H1 (cell line): ENCODE data around the gene NRXN2. TPM values are rescaled to one million over a fixed set of nuclear protein-coding genes. Genes with fewer than 3 reads are reported as not detected.

Experiments
- CTCF ChIA-PET: fragments of 300-600 bp; sonication (Branson Sonifier 250); formaldehyde crosslinking; loops from one replicate; lab custom pipeline; 2021; ENCODE audit not compliant: partially characterized antibody; lab: Charles Lee
- POLR2A ChIA-PET: fragments of 300-600 bp; sonication (Branson Sonifier 250); formaldehyde crosslinking; loops from one replicate; lab custom pipeline; 2021; ENCODE audit warnings: inconsistent platforms; ENCODE audit not compliant: partially characterized antibody; lab: Charles Lee
- DNase-seq, 2 experiments: peaks; one replicate each; pipeline versions ENCODE4 v3.0.0 to v3.0.0-alpha.2; 2010 to 2022; ENCODE audit warnings: low spot score in 2 of 2, low read depth in 1 of 2, mixed read lengths in 1 of 2
- FAIRE-seq: peaks from 2 replicates; lab custom pipeline; 2011; peaks lifted over from hg19 to GRCh38; lab: Jason Lieb, UNC
- H2AFZ ChIP-seq: 2 replicates; pipeline ENCODE4 v1.8.1; 2012; ENCODE audit warnings: low read length, inconsistent platforms
- H2AK5ac ChIP-seq: 2 replicates; pipeline ENCODE4 v1.6.1; 2013; ENCODE audit warnings: low read depth, low read length
- H2BK120ac ChIP-seq: replicated peaks from 2 replicates; pipeline ENCODE3; 2013; ENCODE audit warnings: low read depth, low read length, inconsistent platforms
- H2BK12ac ChIP-seq: 2 replicates; pipeline ENCODE4 v1.6.1; 2013; ENCODE audit warnings: low read depth, low read length
- H2BK15ac ChIP-seq: 2 replicates; pipeline ENCODE4 v1.6.1; 2013; ENCODE audit warnings: low read length
- H2BK20ac ChIP-seq: 2 replicates; pipeline ENCODE4 v1.6.1; 2013; ENCODE audit warnings: low read length
- H2BK5ac ChIP-seq: 2 replicates; pipeline ENCODE4 v1.6.1; 2013; ENCODE audit warnings: low read depth, low read length
- H3K14ac ChIP-seq: 2 replicates; pipeline ENCODE4 v1.6.1; 2013; ENCODE audit warnings: inconsistent platforms; ENCODE audit not compliant: insufficient read length
- H3K18ac ChIP-seq: 2 replicates; pipeline ENCODE4 v1.6.1; 2013; ENCODE audit warnings: low read length; ENCODE audit errors: extremely low read depth
- H3K23ac ChIP-seq: 2 replicates; pipeline ENCODE4 v1.6.1; 2013; ENCODE audit warnings: inconsistent platforms; ENCODE audit not compliant: insufficient read length
- H3K23me2 ChIP-seq: 2 replicates; pipeline ENCODE4 v1.6.1; 2013; ENCODE audit warnings: low read depth, low read length
- H3K27ac ChIP-seq: 2 replicates; pipeline ENCODE4 v1.6.1; 2011; ENCODE audit warnings: low read depth, low read length, inconsistent platforms
- H3K27me3 ChIP-seq, 4 experiments: replicated peaks in 1 of 4; 1 replicate in 1 of 4; 2 replicates in 3 of 4; pipeline versions ENCODE4 v1.6.1 to v1.8.1; 2011 to 2013; ENCODE audit warnings: low read length in 3 of 4, mild to moderate bottlenecking in 3 of 4, inconsistent platforms in 2 of 4, mixed read lengths in 2 of 4, moderate library complexity in 1 of 4; ENCODE audit not compliant: control insufficient read depth in 3 of 4, insufficient read depth in 3 of 4; ENCODE audit errors: extremely low read depth in 1 of 4
- H3K36me3 ChIP-seq, 4 experiments: 2 replicates each; pipeline versions ENCODE4 v1.6.1 to v1.8.1; 2011 to 2013; ENCODE audit warnings: mild to moderate bottlenecking in 4 of 4, low read length in 3 of 4, moderate library complexity in 2 of 4, control low read depth in 1 of 4, inconsistent platforms in 1 of 4; ENCODE audit not compliant: insufficient read depth in 4 of 4, control insufficient read depth in 2 of 4
- H3K4ac ChIP-seq: replicated peaks from 2 replicates; pipeline ENCODE3; 2013; ENCODE audit warnings: low read length, low read depth, mixed read lengths, inconsistent platforms; ENCODE audit not compliant: insufficient read length
- H3K4me1 ChIP-seq, 4 experiments: replicated peaks in 1 of 4; 1 replicate in 1 of 4; 2 replicates in 3 of 4; pipeline versions ENCODE4 v1.6.1 to v1.8.1; 2011 to 2013; ENCODE audit warnings: low read length in 3 of 4, inconsistent platforms in 2 of 4, mixed read lengths in 1 of 4; ENCODE audit not compliant: insufficient read depth in 4 of 4, control insufficient read depth in 3 of 4
- H3K4me2 ChIP-seq, 2 experiments: 2 replicates each; pipeline versions ENCODE4 v1.6.1 to v1.8.1; 2011 to 2013; ENCODE audit warnings: low read depth in 2 of 2, low read length in 2 of 2, control low read depth in 1 of 2, inconsistent platforms in 1 of 2, mild to moderate bottlenecking in 1 of 2; ENCODE audit not compliant: insufficient read depth in 1 of 2
- H3K4me3 ChIP-seq, 4 experiments: fragments of 200-600, 300-600 bp in 1 of 4; sonication (generic), shearing (Covaris generic), sonication (Bioruptor Twin) in 1 of 4; 2 replicates each; pipeline versions ENCODE4 v1.5.1 to v1.8.1; 2011 to 2016; ENCODE audit warnings: low read length in 4 of 4, low read depth in 3 of 4, control low read depth in 2 of 4, inconsistent platforms in 2 of 4, mild to moderate bottlenecking in 2 of 4, mixed read lengths in 1 of 4, moderate library complexity in 1 of 4; ENCODE audit not compliant: insufficient read depth in 2 of 4; ENCODE audit errors: extremely low read depth in 1 of 4
- H3K56ac ChIP-seq: replicated peaks from 2 replicates; pipeline ENCODE3; 2013; ENCODE audit warnings: low read depth, mild to moderate bottlenecking, mixed read lengths, low read length, inconsistent platforms; ENCODE audit not compliant: insufficient read length
- H3K79me1 ChIP-seq: 2 replicates; pipeline ENCODE4 v1.6.1; 2013; ENCODE audit warnings: low read depth, low read length, control low read depth
- H3K79me2 ChIP-seq, 2 experiments: 2 replicates each; pipeline versions ENCODE4 v1.6.1 to v1.8.1; 2012 to 2013; ENCODE audit warnings: low read length in 2 of 2, mild to moderate bottlenecking in 2 of 2, inconsistent platforms in 1 of 2; ENCODE audit not compliant: insufficient read depth in 2 of 2, control insufficient read depth in 1 of 2
- H3K9ac ChIP-seq, 4 experiments: replicated peaks in 1 of 4; 1 replicate in 1 of 4; 2 replicates in 3 of 4; pipeline versions ENCODE4 v1.6.1 to v1.8.1; 2011 to 2013; ENCODE audit warnings: low read depth in 3 of 4, low read length in 3 of 4, control low read depth in 2 of 4, mild to moderate bottlenecking in 2 of 4, moderate library complexity in 2 of 4, inconsistent platforms in 1 of 4; ENCODE audit errors: extremely low read depth in 1 of 4
- H3K9me3 ChIP-seq, 2 experiments: 2 replicates each; pipeline versions ENCODE4 v1.6.1 to v1.8.1; 2012 to 2013; ENCODE audit warnings: mild to moderate bottlenecking in 2 of 2, moderate library complexity in 2 of 2, control low read depth in 1 of 2, inconsistent platforms in 1 of 2, low read depth in 1 of 2, low read length in 1 of 2, mixed read lengths in 1 of 2; ENCODE audit not compliant: insufficient read depth in 2 of 2
- H4K20me1 ChIP-seq, 2 experiments: replicated peaks in 1 of 2; 2 replicates each; pipeline versions ENCODE3 to v1.8.1; 2011 to 2013; ENCODE audit warnings: inconsistent platforms in 2 of 2, low read length in 2 of 2, mild to moderate bottlenecking in 1 of 2; ENCODE audit not compliant: insufficient read depth in 2 of 2, control insufficient read depth in 1 of 2
- H4K5ac ChIP-seq: 2 replicates; pipeline ENCODE4 v1.6.1; 2013; ENCODE audit warnings: low read length, low read depth, mixed read lengths, inconsistent platforms; ENCODE audit not compliant: insufficient read length
- H4K8ac ChIP-seq: 2 replicates; pipeline ENCODE4 v1.8.0; 2013; ENCODE audit warnings: mild to moderate bottlenecking, moderate library complexity, low read length, inconsistent platforms; ENCODE audit not compliant: insufficient read depth; ENCODE audit errors: extremely low read depth
- H4K91ac ChIP-seq: replicated peaks from 2 replicates; pipeline ENCODE3; 2013; ENCODE audit warnings: low read length, mixed read lengths, inconsistent platforms; ENCODE audit not compliant: insufficient read length
- BCL11A ChIP-seq, 2 experiments: IDR thresholded peaks; one replicate each; pipeline ENCODE4 v1.6.1; 2011; ENCODE audit warnings: low read depth in 2 of 2, low read length in 2 of 2, mild to moderate bottlenecking in 2 of 2
- GABPA ChIP-seq: IDR thresholded peaks from 2 replicates; pipeline ENCODE4 v1.6.1; 2011; ENCODE audit warnings: mild to moderate bottlenecking, low read length, moderate library complexity, borderline replicate concordance; ENCODE audit not compliant: insufficient read depth
- GTF2F1 ChIP-seq: IDR thresholded peaks from 2 replicates; pipeline ENCODE4 v1.6.1; 2012; ENCODE audit warnings: low read depth, low read length, improper control_type of control experiment, borderline replicate concordance
- JUND ChIP-seq: IDR thresholded peaks from 2 replicates; pipeline ENCODE4 v1.6.1; 2011; ENCODE audit warnings: mild to moderate bottlenecking, improper control_type of control experiment, low read length
- KDM5A ChIP-seq: fragments of 200-600 bp; IDR thresholded peaks from 2 replicates; pipeline ENCODE4 v1.7.1; 2012; ENCODE audit warnings: mild to moderate bottlenecking, low read length, inconsistent platforms, mixed read lengths
- NRF1 ChIP-seq: IDR thresholded peaks from 2 replicates; pipeline ENCODE4 v1.6.1; 2011; ENCODE audit warnings: mild to moderate bottlenecking, low read depth, low read length, improper control_type of control experiment
- RFX5 ChIP-seq: IDR thresholded peaks from 2 replicates; pipeline ENCODE4 v1.6.1; 2011; ENCODE audit warnings: low read depth, low read length, improper control_type of control experiment, borderline replicate concordance
- SIRT6 ChIP-seq: IDR thresholded peaks from one replicate; pipeline ENCODE4 v1.7.1; 2012; ENCODE audit warnings: low read length, inconsistent platforms
- SIX5 ChIP-seq: IDR thresholded peaks from 2 replicates; pipeline ENCODE4 v1.6.1; 2011; ENCODE audit warnings: mild to moderate bottlenecking, low read depth, low read length
- WGBS, 2 experiments: shearing (Covaris generic) in 1 of 2; methylation state at CpG; one replicate each; pipeline versions ENCODE4 v1.1.6 to v1.1.7; 2013 to 2015; ENCODE audit warnings: low lambda C conversion rate in 2 of 2, mixed read lengths in 2 of 2, inconsistent platforms in 1 of 2, low coverage in 1 of 2, missing lambda C conversion rate in 1 of 2; ENCODE audit not compliant: insufficient replicate concordance in 2 of 2, insufficient coverage in 1 of 2, insufficient read length in 1 of 2; ENCODE audit errors: extremely low coverage in 1 of 2, missing lambda C conversion rate in 1 of 2; 5-methylcytosine and 5-hydroxymethylcytosine counted together
- polyA plus RNA-seq, 7 experiments: library from polyadenylated mRNA; depleted of rRNA in 3 of 7; stranded (reverse) in 5 of 7; unstranded in 2 of 7; fragments of >200 nt in 5 of 7; fragments of 200-250 nt in 2 of 7; gene quantifications; 1 replicate in 5 of 7; 2 replicates in 1 of 7; 4 replicates in 1 of 7; pipeline versions ENCODE4 v1.2.1 to v1.2.3, GENCODE V29; 2011 to 2013; ENCODE audit warnings: missing spikeins in 2 of 7, mixed read lengths in 2 of 7
- total RNA-seq: library from RNA; stranded (reverse); fragmentation: NEBNext Ultra II Directional; extraction: Animal tissue kit (Norgen Biotek cat#: 25700); gene quantifications from 2 replicates; pipeline ENCODE4 v1.2.1, GENCODE V29; 2021
- TF ChIP-seq, protein P1 (sequence below), 3 experiments: IDR thresholded peaks; 1 replicate in 2 of 3; 2 replicates in 1 of 3; pipeline versions ENCODE4 v1.5.1 to v1.6.1; 2011; ENCODE audit warnings: low read length in 3 of 3, mild to moderate bottlenecking in 3 of 3, inconsistent platforms in 2 of 3, low read depth in 1 of 3, moderate library complexity in 1 of 3; ENCODE audit not compliant: insufficient read depth in 1 of 3; ENCODE audit errors: control extremely low read depth in 1 of 3

NRXN2 gene
- total and polyA plus RNA-seq, 2 of the 8 experiments (the other 6 are each of a cell fraction or from before 2014, with no cell fraction given) = 1.3 to 11.5 TPM

DNA sequence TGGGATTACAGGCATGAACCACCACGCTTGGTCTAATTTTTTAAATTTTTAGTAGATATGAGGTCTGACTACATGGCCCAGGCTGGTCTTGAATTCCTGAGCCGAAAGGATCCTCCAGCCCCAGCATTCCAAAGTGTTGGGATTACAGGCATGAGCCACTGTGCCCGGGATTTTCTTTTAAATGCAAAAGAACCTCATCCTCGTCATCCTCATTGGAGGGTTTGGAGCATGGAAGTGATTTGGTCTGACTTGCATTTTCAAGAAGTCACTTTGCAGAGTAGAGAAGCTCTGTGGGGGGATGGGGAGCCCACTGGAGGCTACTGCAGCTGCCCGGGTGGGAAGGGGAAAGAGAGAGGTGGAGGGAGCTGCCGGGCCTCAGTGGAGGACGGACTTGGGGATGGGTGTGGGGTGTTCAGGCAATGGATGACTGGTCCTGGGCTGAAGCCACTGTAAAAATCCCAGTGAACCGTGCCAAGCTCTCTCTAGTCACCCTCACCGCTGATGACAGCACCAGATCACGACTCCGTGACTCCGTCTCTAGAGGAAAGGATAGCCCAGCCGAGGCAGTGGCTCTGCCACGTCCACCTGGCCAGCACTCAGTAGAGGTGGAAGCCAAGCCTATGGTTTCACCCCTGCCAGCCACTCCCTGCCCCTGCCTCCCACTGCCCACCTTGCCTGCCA is 164.8 kb downstream of the NRXN2 start:
- Histone ChIP-seq H2AK5ac (peak overlapping the region; percentile 84; the same call in 1 of the 2 replicates), H4K91ac (peak overlapping the region; percentile 92), H4K5ac (peak overlapping the region; percentile 6), H4K8ac (no peak overlapping the region), H3K27me3 (no peaks in the 10 kb centered on the region; a peak in 3 of 7 replicates), H3K23ac (no peak overlapping the region), H2BK20ac (peak overlapping the region; percentile 100), H2BK15ac (peak overlapping the region; percentile 92; the same call in 1 of the 2 replicates), H3K79me2 (no peaks in the 10 kb centered on the region), H3K9ac (no peak overlapping the region), H3K4me2 (peak overlapping the region in 1 of 2 experiments; percentile 45; a peak in 3 of 4 replicates), H3K9me3 (no peaks in the 10 kb centered on the region), H3K56ac (peak overlapping the region; percentile 28), H4K20me1 (no peaks in the 10 kb centered on the region), H3K23me2 (no peaks in the 10 kb centered on the region), H3K4me3 (no peak overlapping the region), H3K4ac (peak overlapping the region; percentile 83), H2BK120ac (peak overlapping the region; percentile 97), H3K36me3 (no peaks in the 10 kb centered on the region), H3K79me1 (no peaks in the 10 kb centered on the region), H3K4me1 (peaks cover 0 to 26% (median 20%) of the 10 kb centered on the region in 4 experiments; a peak in 6 of 7 replicates), H3K18ac (peak overlapping the region; percentile 81), H3K14ac (no peak overlapping the region), H2AFZ (peak overlapping the region; percentile 13; the same call in 1 of the 2 replicates), H2BK5ac (peak overlapping the region; percentile 97; the same call in 1 of the 2 replicates), H3K27ac (peak overlapping the region; percentile 28; the same call in 1 of the 2 replicates), H2BK12ac (peak overlapping the region; percentile 100)
- DNase-seq = no peak
- 76% methylated on average over 14 of the region's 14 CpGs; no CpG with 5 or more reads in 1 of the 2 experiments for WGBS, 2 experiments
- ChIA-PET POLR2A (interaction anchor here (1.4 kb wide), 1 partner anchor 90 kb away, joined by 3 read pairs; no protein-coding TSS in a partner anchor), CTCF (interaction anchor here (0.8 to 3.8 kb wide), 10 partner anchors 10 to 233 kb away, joined by 3 to 62 read pairs (median 5); no protein-coding TSS in a partner anchor)
- peak; percentile 70 for FAIRE-seq
- TF ChIP-seq RFX5 (no peak), BCL11A (IDR thresholded peaks at IDR 0.05; ENCODE audit: low read depth in 2 of 2, low read length in 2 of 2) (no peak), SIRT6 (no peak), NRF1 (no peak), GTF2F1 (no peak), GABPA (no peak), JUND (no peak), KDM5A (no peak), SIX5 (no peak)
- TF ChIP-seq, protein P1, sequence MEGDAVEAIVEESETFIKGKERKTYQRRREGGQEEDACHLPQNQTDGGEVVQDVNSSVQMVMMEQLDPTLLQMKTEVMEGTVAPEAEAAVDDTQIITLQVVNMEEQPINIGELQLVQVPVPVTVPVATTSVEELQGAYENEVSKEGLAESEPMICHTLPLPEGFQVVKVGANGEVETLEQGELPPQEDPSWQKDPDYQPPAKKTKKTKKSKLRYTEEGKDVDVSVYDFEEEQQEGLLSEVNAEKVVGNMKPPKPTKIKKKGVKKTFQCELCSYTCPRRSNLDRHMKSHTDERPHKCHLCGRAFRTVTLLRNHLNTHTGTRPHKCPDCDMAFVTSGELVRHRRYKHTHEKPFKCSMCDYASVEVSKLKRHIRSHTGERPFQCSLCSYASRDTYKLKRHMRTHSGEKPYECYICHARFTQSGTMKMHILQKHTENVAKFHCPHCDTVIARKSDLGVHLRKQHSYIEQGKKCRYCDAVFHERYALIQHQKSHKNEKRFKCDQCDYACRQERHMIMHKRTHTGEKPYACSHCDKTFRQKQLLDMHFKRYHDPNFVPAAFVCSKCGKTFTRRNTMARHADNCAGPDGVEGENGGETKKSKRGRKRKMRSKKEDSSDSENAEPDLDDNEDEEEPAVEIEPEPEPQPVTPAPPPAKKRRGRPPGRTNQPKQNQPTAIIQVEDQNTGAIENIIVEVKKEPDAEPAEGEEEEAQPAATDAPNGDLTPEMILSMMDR (IDR thresholded peaks at IDR 0.05; ENCODE audit: control extremely low read depth in 1 of 3, insufficient read depth in 1 of 3, low read depth in 1 of 3, low read length in 3 of 3) = no peak
